GM19395 (cell line): ENCODE data around the gene CCDC120.
A peak's percentile ranks its signal among the peaks of the same experiment; 100 is the strongest.

Experiments used
- ATAC-seq: cut with Tn5 transposase; IDR thresholded peaks from one replicate; pipeline ENCODE4 v1.9.1; 2021; ENCODE audit warnings: mild to moderate bottlenecking, moderate library complexity; ENCODE audit not compliant: unreplicated experiment

CCDC120 gene

GRCh38 chrX:49058794-49059193, at the start of gene CCDC120:
Gene CCDC120 (plus strand): TSS chrX:49058999. CDS start chrX:49062042, 3,043 bp downstream.
- no peak for ATAC-seq

GRCh38 chrX:49019050-49019449, 39.7 kb upstream of the CCDC120 start:
- ATAC-seq, result no peak

GRCh38 chrX:49019599-49020249, 39.1 kb upstream of the CCDC120 start:
- ATAC-seq, result no peak

GRCh38 chrX:49029876-49030275, 28.9 kb upstream of the CCDC120 start:
- ATAC-seq, result no peak

- no peak for ATAC-seq
These were observed 28.5 kb upstream of the CCDC120 start for GRCh38 chrX:49030283-49030682.

GRCh38 chrX:49037883-49038475, 20.8 kb upstream of the CCDC120 start:
- no peak for ATAC-seq

GRCh38 chrX:49039598-49040375, 19.0 kb upstream of the CCDC120 start:
- no peak for ATAC-seq

- ATAC-seq, result no peak
These were observed 18.3 kb upstream of the CCDC120 start for GRCh38 chrX:49040376-49040955.

GRCh38 chrX:49041744-49042580, 16.8 kb upstream of the CCDC120 start:
- ATAC-seq, result no peak

GRCh38 chrX:49042581-49043219, 16.1 kb upstream of the CCDC120 start:
- no peak for ATAC-seq

GRCh38 chrX:49043220-49043986, 15.4 kb upstream of the CCDC120 start, which contains the start of gene TFE3:
Gene TFE3 (minus strand): TSS chrX:49043357. CDS start chrX:49043226, 131 bp downstream.
- peak; percentile 87 for ATAC-seq

GRCh38 chrX:49043987-49044281, 14.9 kb upstream of the CCDC120 start:
- no peak for ATAC-seq

- ATAC-seq, result no peak
These were observed 5.4 kb upstream of the CCDC120 start for GRCh38 chrX:49053223-49054072.

GRCh38 chrX:49054073-49054762, 4.6 kb upstream of the CCDC120 start:
- ATAC-seq, result no peak

- ATAC-seq, result no peak
These were observed 402 bp downstream of the CCDC120 start for GRCh38 chrX:49059201-49059600.

- no peak for ATAC-seq
These were observed 884 bp downstream of the CCDC120 start for GRCh38 chrX:49059681-49060085.

GRCh38 chrX:49060914-49061313, 2.1 kb downstream of the CCDC120 start:
- no peak for ATAC-seq

- ATAC-seq, result no peak
These were observed 2.7 kb downstream of the CCDC120 start for GRCh38 chrX:49061490-49061889.
